ENCODE measurements around the gene ADAMTS5.

ADAMTS5 gene

DNA sequence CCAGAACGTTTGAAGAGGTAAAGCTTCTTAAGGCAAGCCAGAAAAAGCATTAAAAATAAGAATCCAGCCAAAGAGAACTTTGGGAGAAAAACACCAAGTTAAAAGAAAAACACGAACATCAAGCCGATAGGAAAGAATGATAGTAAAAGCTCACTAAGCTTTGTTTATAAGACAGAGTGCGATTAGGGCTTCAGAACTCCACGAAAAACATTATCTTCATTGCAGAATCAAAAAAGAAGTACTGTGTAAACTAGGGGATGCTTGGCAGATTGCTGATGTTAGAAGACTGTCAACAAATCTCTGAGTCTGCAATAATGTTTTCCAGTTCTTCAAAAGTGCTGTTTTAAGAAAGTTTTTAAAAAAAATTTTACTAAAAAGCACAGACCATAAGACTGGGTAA, 30.2 kb downstream of the ADAMTS5 start:
- Histone ChIP-seq H3K27me3 (replicated peaks; ENCODE audit: control insufficient read depth, insufficient read depth, low read length) (no peaks in the 10 kb centered on the region), H3K36me3 (ENCODE audit: control insufficient read depth, insufficient read depth, low read length) (no peaks in the 10 kb centered on the region), H3K4me3 (replicated peaks; ENCODE audit: low read depth, low read length) (no peak overlapping the region)
- TF ChIP-seq CTCF (IDR thresholded peaks at IDR 0.05; ENCODE audit: insufficient read depth, low read length, poor library complexity, severe bottlenecking), result no peak
- no peak for DNase-seq (ENCODE audit: extremely low read depth, insufficient read length)

DNA sequence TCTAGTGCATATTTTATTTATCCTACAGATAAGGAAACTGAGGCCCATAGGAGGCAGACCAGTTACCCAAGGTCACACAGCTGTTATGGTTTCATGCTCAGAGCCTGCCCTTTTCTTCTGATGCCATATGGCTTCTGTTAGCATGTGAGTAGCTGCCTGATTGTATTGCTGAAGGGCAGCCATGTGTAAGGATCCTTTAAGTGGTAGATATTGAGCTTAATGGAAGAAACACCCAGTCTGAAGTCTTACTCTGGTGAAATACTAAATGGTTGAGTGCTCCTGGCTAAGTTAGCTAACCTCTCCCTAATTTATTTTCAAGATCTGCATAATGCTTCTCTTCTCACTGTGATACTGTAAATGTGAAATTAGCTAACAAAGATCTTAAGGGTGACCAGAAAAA, 30.9 kb downstream of the ADAMTS5 start:
- TF ChIP-seq CTCF (IDR thresholded peaks at IDR 0.05; ENCODE audit: insufficient read depth, low read length, poor library complexity, severe bottlenecking), result no peak
- Histone ChIP-seq H3K36me3 (ENCODE audit: control insufficient read depth, insufficient read depth, low read length) (no peaks in the 10 kb centered on the region), H3K4me3 (replicated peaks; ENCODE audit: low read depth, low read length) (no peak overlapping the region), H3K27me3 (replicated peaks; ENCODE audit: control insufficient read depth, insufficient read depth, low read length) (no peaks in the 10 kb centered on the region)
- no peak for DNase-seq (ENCODE audit: extremely low read depth, insufficient read length)

DNA sequence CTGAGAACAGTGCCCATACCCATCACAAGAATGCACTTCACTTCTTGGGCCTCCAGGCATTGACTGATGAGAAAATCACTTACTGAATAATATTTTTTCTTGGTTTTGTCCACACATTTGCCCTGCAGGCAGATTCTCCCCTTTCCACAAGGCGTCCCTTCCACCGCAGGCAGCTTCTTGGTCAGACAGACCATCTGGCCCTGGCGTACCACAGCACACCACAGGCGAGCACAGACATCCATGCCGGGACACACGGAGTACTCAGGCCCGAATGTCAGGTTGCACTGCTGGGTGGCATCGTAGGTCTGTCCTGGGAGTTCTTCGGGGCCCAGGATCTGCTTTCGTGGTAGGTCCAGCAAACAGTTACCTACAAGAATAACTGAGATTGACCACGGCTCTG, 32.5 kb downstream of the ADAMTS5 start:
- no peak overlapping the region for H3K4me3 ChIP-seq (replicated peaks; ENCODE audit: low read depth, low read length)
- DNase-seq (ENCODE audit: extremely low read depth, insufficient read length), result no peak
- no peaks in the 10 kb centered on the region for H3K27me3 ChIP-seq (replicated peaks; ENCODE audit: control insufficient read depth, insufficient read depth, low read length)
- H3K36me3 ChIP-seq (ENCODE audit: control insufficient read depth, insufficient read depth, low read length), result no peaks in the 10 kb centered on the region
- no peak for TF ChIP-seq CTCF (IDR thresholded peaks at IDR 0.05; ENCODE audit: insufficient read depth, low read length, poor library complexity, severe bottlenecking)

- no peaks in the 10 kb centered on the region for H3K36me3 ChIP-seq (ENCODE audit: control insufficient read depth, insufficient read depth, low read length)
- no peaks in the 10 kb centered on the region for H3K27me3 ChIP-seq (replicated peaks; ENCODE audit: control insufficient read depth, insufficient read depth, low read length)
- DNase-seq (ENCODE audit: extremely low read depth, insufficient read length), result no peak
- no peak overlapping the region for H3K4me3 ChIP-seq (replicated peaks; ENCODE audit: low read depth, low read length)
- no peak for TF ChIP-seq CTCF (IDR thresholded peaks at IDR 0.05; ENCODE audit: insufficient read depth, low read length, poor library complexity, severe bottlenecking)
Observed at GRCh38 chr21:26933448-26933847, 33.4 kb downstream of the ADAMTS5 start.

GRCh38 chr21:26925636-26926035, 41.3 kb downstream of the ADAMTS5 start:
- no peak for DNase-seq (ENCODE audit: extremely low read depth, insufficient read length)
- no peak for TF ChIP-seq CTCF (IDR thresholded peaks at IDR 0.05; ENCODE audit: insufficient read depth, low read length, poor library complexity, severe bottlenecking)

GRCh38 chr21:26925122-26925521, 41.8 kb downstream of the ADAMTS5 start:
- no peaks in the 10 kb centered on the region for H3K27me3 ChIP-seq (replicated peaks; ENCODE audit: control insufficient read depth, insufficient read depth, low read length)
- no peak for TF ChIP-seq CTCF (IDR thresholded peaks at IDR 0.05; ENCODE audit: insufficient read depth, low read length, poor library complexity, severe bottlenecking)
- no peak overlapping the region for H3K4me3 ChIP-seq (replicated peaks; ENCODE audit: low read depth, low read length)
- H3K36me3 ChIP-seq (ENCODE audit: control insufficient read depth, insufficient read depth, low read length), result no peaks in the 10 kb centered on the region
- no peak for DNase-seq (ENCODE audit: extremely low read depth, insufficient read length)

More at GRCh38 chr21:26925636-26926035, 41.3 kb downstream of the ADAMTS5 start:
- H3K36me3 ChIP-seq (ENCODE audit: control insufficient read depth, insufficient read depth, low read length), result no peaks in the 10 kb centered on the region
- H3K27me3 ChIP-seq (replicated peaks; ENCODE audit: control insufficient read depth, insufficient read depth, low read length), result no peaks in the 10 kb centered on the region
- H3K4me3 ChIP-seq (replicated peaks; ENCODE audit: low read depth, low read length), result no peak overlapping the region

All from GM06990 (cell line).